ENCODE results near the gene RPS25. TPM values are rescaled to one million over a fixed set of nuclear protein-coding genes. Genes with fewer than 3 reads are reported as not detected.
"Not testable (repeated sequence)": the region's sequence is repeated elsewhere in the genome, so short reads cannot be mapped to it uniquely, and the experiment has no call there.

RPS25 gene
- polyA plus RNA-seq, 1 donor from 2014 or later, result 1,728 TPM

DNA sequence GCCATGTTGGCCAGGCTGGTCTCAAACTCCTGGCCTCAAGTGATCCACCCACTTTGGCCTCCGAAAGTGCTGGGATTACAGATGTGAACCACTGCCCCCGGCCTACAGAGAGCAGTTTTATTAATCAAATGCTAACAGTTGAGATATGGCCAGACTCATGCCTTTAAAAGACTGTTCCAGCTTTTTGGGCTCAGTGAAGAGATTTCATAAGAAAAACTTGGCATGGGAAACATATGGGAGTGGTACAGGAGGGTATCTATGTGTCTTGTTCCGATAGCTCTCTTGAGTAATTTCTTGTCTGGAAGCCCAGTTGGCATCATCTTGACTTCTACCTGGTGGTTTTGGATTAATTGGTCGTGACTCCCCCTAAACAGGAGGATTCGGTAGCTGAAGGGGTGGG lies 20.7 kb upstream of the RPS25 start:
- TF ChIP-seq RAD21 (conservative IDR thresholded peaks at IDR 0.05) (no peak), POLR2AphosphoS5 (IDR thresholded peaks at IDR 0.05) (no peak), TAF1 (IDR thresholded peaks at IDR 0.05; ENCODE audit: low read depth) (no peak), MXI1 (conservative IDR thresholded peaks at IDR 0.05; ENCODE audit: poor library complexity, severe bottlenecking) (no peak), EP300 (conservative IDR thresholded peaks at IDR 0.05; ENCODE audit: poor library complexity, severe bottlenecking) (no peak), REST (IDR thresholded peaks at IDR 0.05; ENCODE audit: borderline replicate concordance) (no peak), EZH2 (IDR thresholded peaks at IDR 0.05; ENCODE audit: borderline replicate concordance, insufficient read depth, low read length, poor library complexity, severe bottlenecking) (no peak), SMC3 (conservative IDR thresholded peaks at IDR 0.05; ENCODE audit: poor library complexity) (no peak)
- TF ChIP-seq, protein P1, sequence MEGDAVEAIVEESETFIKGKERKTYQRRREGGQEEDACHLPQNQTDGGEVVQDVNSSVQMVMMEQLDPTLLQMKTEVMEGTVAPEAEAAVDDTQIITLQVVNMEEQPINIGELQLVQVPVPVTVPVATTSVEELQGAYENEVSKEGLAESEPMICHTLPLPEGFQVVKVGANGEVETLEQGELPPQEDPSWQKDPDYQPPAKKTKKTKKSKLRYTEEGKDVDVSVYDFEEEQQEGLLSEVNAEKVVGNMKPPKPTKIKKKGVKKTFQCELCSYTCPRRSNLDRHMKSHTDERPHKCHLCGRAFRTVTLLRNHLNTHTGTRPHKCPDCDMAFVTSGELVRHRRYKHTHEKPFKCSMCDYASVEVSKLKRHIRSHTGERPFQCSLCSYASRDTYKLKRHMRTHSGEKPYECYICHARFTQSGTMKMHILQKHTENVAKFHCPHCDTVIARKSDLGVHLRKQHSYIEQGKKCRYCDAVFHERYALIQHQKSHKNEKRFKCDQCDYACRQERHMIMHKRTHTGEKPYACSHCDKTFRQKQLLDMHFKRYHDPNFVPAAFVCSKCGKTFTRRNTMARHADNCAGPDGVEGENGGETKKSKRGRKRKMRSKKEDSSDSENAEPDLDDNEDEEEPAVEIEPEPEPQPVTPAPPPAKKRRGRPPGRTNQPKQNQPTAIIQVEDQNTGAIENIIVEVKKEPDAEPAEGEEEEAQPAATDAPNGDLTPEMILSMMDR (IDR thresholded peaks at IDR 0.05; ENCODE audit: poor library complexity, severe bottlenecking), result no peak
- Histone ChIP-seq H3K9ac (ENCODE audit: low read length) (no peak overlapping the region), H3K9me3 (ENCODE audit: low read length) (no peaks in the 10 kb centered on the region), H3K4me3 (ENCODE audit: low read length) (no peak overlapping the region), H2AFZ (ENCODE audit: low read depth, low read length) (no peak overlapping the region), H4K20me1 (ENCODE audit: insufficient read depth) (no peaks in the 10 kb centered on the region), H3K79me2 (replicated peaks; ENCODE audit: insufficient read depth, low read length) (no peaks in the 10 kb centered on the region), H3K27me3 (ENCODE audit: insufficient read depth, low read depth, low read length) (no peaks in the 10 kb centered on the region), H3F3A (ENCODE audit: insufficient read depth, low read length, poor library complexity, severe bottlenecking) (no peaks in the 10 kb centered on the region), H3K36me3 (ENCODE audit: insufficient read depth, low read length) (no peaks in the 10 kb centered on the region), H3K4me2 (ENCODE audit: low read length) (no peak overlapping the region), H3K27ac (ENCODE audit: low read length) (no peak overlapping the region), H3K9me2 (ENCODE audit: insufficient read depth, low read length) (no peaks in the 10 kb centered on the region)

- Histone ChIP-seq H3K9me2 (ENCODE audit: insufficient read depth, low read length) (no peaks in the 10 kb centered on the region), H3K27ac (ENCODE audit: low read length) (no peak overlapping the region), H3K27me3 (ENCODE audit: insufficient read depth, low read depth, low read length) (no peaks in the 10 kb centered on the region), H3K9me3 (ENCODE audit: low read length) (no peaks in the 10 kb centered on the region), H3K4me3 (ENCODE audit: low read length) (no peak overlapping the region), H3K79me2 (replicated peaks; ENCODE audit: insufficient read depth, low read length) (peaks cover under 1% of the 10 kb centered on the region), H2AFZ (ENCODE audit: low read depth, low read length) (no peak overlapping the region), H3K9ac (ENCODE audit: low read length) (no peak overlapping the region), H3F3A (ENCODE audit: insufficient read depth, low read length, poor library complexity, severe bottlenecking) (no peaks in the 10 kb centered on the region), H3K4me2 (ENCODE audit: low read length) (no peak overlapping the region), H4K20me1 (ENCODE audit: insufficient read depth) (no peaks in the 10 kb centered on the region), H3K36me3 (ENCODE audit: insufficient read depth, low read length) (no peaks in the 10 kb centered on the region)
- TF ChIP-seq SMC3 (conservative IDR thresholded peaks at IDR 0.05; ENCODE audit: poor library complexity) (no peak), TAF1 (IDR thresholded peaks at IDR 0.05; ENCODE audit: low read depth) (no peak)
- TF ChIP-seq, protein P1 (IDR thresholded peaks at IDR 0.05; ENCODE audit: poor library complexity, severe bottlenecking), result no peak
These were observed 16.7 kb upstream of the RPS25 start for GRCh38 chr11:119034813-119035212.

GRCh38 chr11:119033421-119033820 lies 15.3 kb upstream of the RPS25 start:
- H3K79me2 ChIP-seq (replicated peaks; ENCODE audit: insufficient read depth, low read length); H3K9ac ChIP-seq (ENCODE audit: low read length); H4K20me1 ChIP-seq (ENCODE audit: insufficient read depth); H3K4me2 ChIP-seq (ENCODE audit: low read length); H3K27me3 ChIP-seq (ENCODE audit: insufficient read depth, low read depth, low read length); H3K9me3 ChIP-seq (ENCODE audit: low read length); H3K4me3 ChIP-seq (ENCODE audit: low read length); H3K27ac ChIP-seq (ENCODE audit: low read length); H3K36me3 ChIP-seq (ENCODE audit: insufficient read depth, low read length); H2AFZ ChIP-seq (ENCODE audit: low read depth, low read length); H3K9me2 ChIP-seq (ENCODE audit: insufficient read depth, low read length); H3F3A ChIP-seq (ENCODE audit: insufficient read depth, low read length, poor library complexity, severe bottlenecking): not testable (repeated sequence)

Measured in neural cell (in vitro differentiated cells).